ENCODE results near the gene FLOT1. TPM values are rescaled to one million over a fixed set of nuclear protein-coding genes. Genes with fewer than 3 reads are reported as not detected.

The FLOT1 gene
- total RNA-seq, 1 donor = 50.6 TPM

DNA sequence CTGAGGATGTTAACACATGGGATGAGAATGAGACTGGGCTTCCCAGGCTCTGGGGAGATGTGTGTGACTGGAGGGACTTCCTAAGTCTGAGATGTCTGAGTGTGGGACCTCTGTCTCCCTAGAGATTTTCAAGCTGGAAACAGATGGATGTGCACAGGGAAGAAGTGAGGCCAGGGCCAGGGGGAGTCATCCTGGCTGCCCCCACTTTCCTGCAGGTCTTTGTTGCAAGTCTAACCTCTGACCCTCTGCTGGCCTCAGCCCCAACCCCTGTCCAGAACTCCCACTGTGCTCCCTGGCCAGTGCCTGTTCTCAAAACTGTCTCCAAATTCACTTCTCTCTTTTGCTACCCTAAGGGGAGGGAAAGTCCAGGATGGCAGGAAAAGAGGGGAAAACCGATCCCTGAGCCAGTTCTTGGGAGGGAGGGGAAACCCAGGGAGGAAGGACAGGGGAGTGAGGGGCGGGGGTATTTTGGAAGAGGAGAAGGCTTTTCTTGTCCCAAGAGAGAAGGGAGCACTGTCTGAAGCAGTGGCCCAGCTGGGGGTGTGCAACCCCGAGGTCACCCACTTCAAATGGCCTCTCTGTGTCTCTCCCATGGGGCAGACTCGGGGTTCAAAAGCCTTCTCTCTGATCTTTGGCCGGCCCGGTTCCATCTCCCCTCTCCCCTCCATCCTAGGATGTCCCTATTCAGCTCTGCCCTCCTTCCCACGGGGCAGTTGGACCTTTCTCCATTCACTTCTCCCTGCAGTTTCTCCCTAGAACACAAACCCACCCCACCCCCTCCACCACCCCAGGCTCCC lies 59.1 kb downstream of the FLOT1 start:
- DNase-seq (ENCODE audit: low read depth in 2 of 3, low spot score in 2 of 3) = no peak

DNA sequence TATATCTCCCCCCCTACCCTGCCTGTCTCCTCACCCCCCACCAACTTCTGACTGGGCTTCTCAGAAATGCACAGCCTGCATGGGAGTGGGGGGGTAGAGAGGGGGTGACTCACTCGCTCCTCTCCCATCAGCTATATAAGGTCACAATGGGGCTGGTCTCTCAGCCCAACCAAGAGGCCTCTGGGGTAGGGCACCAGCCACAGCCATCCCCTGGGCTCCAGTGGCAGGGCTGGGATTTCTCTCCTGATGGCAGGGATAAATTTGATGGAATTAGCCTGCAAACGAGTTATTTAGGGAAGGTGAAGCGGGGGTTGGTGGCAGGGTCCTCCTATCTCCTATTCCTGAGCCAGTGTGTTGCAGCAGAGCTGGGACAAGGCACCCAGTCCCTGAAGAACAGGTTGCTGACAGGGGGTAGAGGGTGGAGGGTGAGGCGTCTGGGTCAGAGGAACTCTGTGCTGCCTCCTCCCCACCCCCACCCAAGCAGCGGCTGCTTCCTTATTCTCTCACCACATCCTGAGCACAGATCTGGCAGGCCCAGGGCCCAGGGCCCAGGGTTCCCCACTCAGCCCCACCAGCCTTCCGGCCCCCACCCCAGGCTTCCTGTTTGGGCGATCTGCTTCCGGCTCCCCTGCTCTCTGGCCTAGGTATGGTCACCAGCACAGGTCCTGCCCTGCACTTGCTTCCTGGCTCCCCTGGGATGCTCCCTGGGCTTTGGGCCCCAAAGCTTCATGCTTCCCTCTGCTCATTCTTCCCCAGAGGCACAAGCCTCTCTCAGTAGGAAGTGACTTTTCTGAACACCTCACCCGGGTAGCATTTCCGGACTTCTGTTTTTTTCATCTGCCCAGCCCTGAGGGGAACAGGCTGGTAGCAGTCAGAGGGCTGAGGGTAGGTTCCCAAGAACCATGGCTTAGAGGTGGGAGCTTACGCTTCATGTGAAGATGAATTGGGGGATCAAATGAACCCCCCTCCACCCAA lies 60.1 kb downstream of the FLOT1 start:
- peak; percentile 75 to 99 (median 98) for DNase-seq (ENCODE audit: low read depth in 2 of 3, low spot score in 2 of 3)

DNA sequence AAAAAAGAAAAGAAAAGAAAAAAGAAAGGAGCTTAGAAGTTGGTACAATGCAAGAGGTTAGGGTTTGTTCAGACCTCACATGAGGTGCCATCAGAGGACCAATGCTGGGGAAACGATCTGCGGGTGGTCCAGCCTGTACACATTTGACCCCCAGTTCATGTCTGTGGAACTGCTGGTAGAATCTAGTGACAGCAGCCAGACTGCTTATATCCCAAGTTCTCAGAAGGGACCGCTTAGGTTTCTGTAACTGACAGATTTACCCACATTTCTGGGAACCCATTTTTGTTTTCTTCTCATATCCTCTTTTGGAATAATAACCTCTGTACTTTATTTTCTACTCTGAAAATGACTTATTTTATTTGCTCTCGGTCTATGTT lies 60.7 kb downstream of the FLOT1 start:
- no peak for DNase-seq (ENCODE audit: low read depth in 2 of 3, low spot score in 2 of 3)

DNA sequence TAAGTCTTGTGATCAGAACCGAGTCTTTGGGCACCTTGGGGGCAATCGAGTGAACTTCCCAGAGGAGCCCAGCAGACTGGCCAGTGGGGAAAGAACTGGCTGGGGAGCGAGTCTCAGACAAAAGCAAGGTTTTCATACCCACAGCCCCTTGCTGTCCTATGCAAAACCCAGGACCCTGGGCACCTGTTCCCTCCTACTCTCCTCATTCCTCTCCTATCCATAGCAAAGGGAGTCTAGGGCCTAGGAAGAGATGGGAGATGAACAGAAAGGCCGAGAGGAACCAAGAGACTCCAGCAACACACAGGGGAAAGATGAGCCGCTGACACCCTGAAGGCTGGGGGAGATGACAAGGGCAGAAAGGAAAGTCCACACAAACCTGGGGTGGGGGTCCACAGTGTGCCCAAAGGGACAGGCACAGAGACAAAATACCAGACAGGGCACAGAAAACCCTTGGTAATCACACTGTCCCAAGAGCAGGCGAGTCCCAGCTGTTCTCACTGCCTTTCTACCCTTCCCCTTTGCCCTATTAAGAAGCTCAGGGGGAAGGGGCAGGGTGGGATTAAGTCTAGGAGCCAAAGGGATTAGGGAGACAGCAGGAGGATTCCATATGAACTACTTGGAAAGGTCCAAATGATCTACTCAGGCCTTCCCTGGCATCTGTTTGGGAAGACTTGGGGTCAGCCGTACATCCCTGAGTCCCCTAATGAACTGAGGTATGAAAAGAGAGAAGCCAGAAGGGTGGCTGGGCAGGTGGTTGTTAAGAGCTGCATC lies 62.5 kb downstream of the FLOT1 start:
- DNase-seq (ENCODE audit: low read depth in 2 of 3, low spot score in 2 of 3) = no peak

DNA sequence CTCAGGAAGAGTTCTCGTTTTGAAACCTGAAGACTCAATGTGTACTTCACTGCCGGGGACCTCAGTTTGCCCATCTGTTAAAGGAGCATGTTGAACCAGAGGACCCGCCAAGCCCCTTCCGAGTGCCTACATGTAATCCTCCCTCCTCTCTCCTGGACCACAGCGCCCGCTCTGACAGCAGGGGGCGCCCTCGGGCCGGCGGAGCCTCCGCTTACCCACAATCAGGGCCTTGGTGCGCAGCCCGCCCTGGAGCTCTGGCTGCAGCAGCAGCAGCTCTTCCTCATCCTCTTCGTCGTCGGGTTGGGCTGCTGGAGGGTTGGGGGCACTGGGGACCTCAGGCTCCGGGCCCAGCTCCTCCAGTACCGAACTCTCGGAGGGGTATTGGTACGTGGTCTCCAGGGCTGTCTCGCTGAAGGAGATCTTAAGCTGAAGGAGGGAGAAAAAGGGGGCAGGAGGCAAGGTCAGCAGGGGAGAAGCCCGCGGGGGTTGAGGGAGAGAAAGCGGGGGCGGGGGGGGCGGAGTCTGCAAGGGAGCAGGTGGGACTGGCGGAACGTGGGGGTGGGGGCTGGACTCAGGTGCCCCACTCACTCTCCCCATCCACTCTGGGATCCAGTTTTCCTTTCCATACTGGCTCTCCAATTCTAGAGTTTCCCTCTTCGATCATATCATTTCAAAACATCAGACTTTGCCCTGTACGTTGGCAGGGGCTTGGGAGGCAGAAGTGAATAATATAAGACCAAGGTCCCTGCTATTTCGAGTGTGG lies 63.3 kb downstream of the FLOT1 start:
- DNase-seq (ENCODE audit: low read depth in 2 of 3, low spot score in 2 of 3) = peak; percentile 86 to 93 (median 89)

Small RNAs within 50 kb of the gene (small RNA-seq; reads per million reads assigned to genes)
- not detected for gene RF00019
- not detected for gene RN7SL353P

Other genes starting within 250 kb of the FLOT1 start
- gene GNL1, start 186.2 kb downstream of the FLOT1 start, total RNA-seq = 46.6 TPM
- gene PRR3, start 185.4 kb downstream of the FLOT1 start, total RNA-seq = 14.5 TPM
- 40.7 TPM for gene ABCF1, start 171.2 kb downstream of the FLOT1 start, total RNA-seq
- 71.9 TPM for gene PPP1R10, start 125.4 kb downstream of the FLOT1 start, total RNA-seq
- 81.1 TPM for gene MRPS18B, start 124.8 kb downstream of the FLOT1 start, total RNA-seq
- gene ATAT1, start 115.8 kb downstream of the FLOT1 start, total RNA-seq = 11.0 TPM
- gene C6orf136, start 95.6 kb downstream of the FLOT1 start, total RNA-seq = 12.9 TPM
- 42.3 TPM for gene DHX16, start 69.7 kb downstream of the FLOT1 start, total RNA-seq
- 53.3 TPM for gene PPP1R18, start 56.0 kb downstream of the FLOT1 start, total RNA-seq
- gene NRM, start 51.7 kb downstream of the FLOT1 start, total RNA-seq = 9.4 TPM
- gene MDC1, start 25.4 kb downstream of the FLOT1 start, total RNA-seq = 14.0 TPM
- gene TUBB, start 22.3 kb downstream of the FLOT1 start, total RNA-seq = 446 TPM
- gene IER3, start 1.9 kb upstream of the FLOT1 start, total RNA-seq = 4.3 TPM
- 3.0 TPM for gene DDR1, start 141.8 kb upstream of the FLOT1 start, total RNA-seq
- gene GTF2H4, start 165.5 kb upstream of the FLOT1 start, total RNA-seq = 19.1 TPM
- 15.9 TPM for gene VARS2, start 171.6 kb upstream of the FLOT1 start, total RNA-seq
- gene SFTA2, start 189.5 kb upstream of the FLOT1 start, total RNA-seq = not detected
- not detected for gene MUCL3, start 198.3 kb upstream of the FLOT1 start, total RNA-seq
- gene MUC21, start 241.0 kb upstream of the FLOT1 start, total RNA-seq = under 0.01 TPM